ENCODE data around the gene MAML3. TPM values are rescaled to one million over a fixed set of nuclear protein-coding genes. Genes with fewer than 3 reads are reported as not detected.

Gene MAML3
- total RNA-seq, 2 donors from 2014 or later: 2.6 to 5.8 TPM

- H3K4me3 ChIP-seq: no peak overlapping the region
- H3K36me3 ChIP-seq: no peaks in the 10 kb centered on the region
- DNase-seq (ENCODE audit: low spot score): no peak
- peaks cover 0 to 20% of the 10 kb centered on the region in 2 donors for H3K4me1 ChIP-seq
- H3K27me3 ChIP-seq: no peaks in the 10 kb centered on the region
- no peaks in the 10 kb centered on the region for H3K9me3 ChIP-seq
- no peak overlapping the region for H3K27ac ChIP-seq
- no peak for TF ChIP-seq CTCF (IDR thresholded peaks at IDR 0.05)
Measured at GRCh38 chr4:139744232-139744631, 409.8 kb downstream of the MAML3 start.

GRCh38 chr4:139743027-139743426, 411.0 kb downstream of the MAML3 start:
- Histone ChIP-seq H3K4me1 (peaks cover 0 to 26% of the 10 kb centered on the region in 2 donors), H3K27ac (no peak overlapping the region), H3K27me3 (no peaks in the 10 kb centered on the region), H3K4me3 (no peak overlapping the region), H3K9me3 (no peaks in the 10 kb centered on the region), H3K36me3 (no peaks in the 10 kb centered on the region)
- DNase-seq (ENCODE audit: low spot score): peak; percentile 26
- TF ChIP-seq CTCF (IDR thresholded peaks at IDR 0.05): no peak

GRCh38 chr4:139740531-139741041, 413.4 kb downstream of the MAML3 start:
- TF ChIP-seq CTCF (IDR thresholded peaks at IDR 0.05): peak in 1 of 2 donors; percentile 45
- Histone ChIP-seq H3K27me3 (no peaks in the 10 kb centered on the region), H3K27ac (peak overlapping the region; percentile 84), H3K9me3 (no peaks in the 10 kb centered on the region), H3K36me3 (no peaks in the 10 kb centered on the region), H3K4me3 (peak overlapping the region in 1 of 2 donors; percentile 14), H3K4me1 (peaks cover 0 to 37% of the 10 kb centered on the region in 2 donors)
- peak; percentile 87 for DNase-seq (ENCODE audit: low spot score)

GRCh38 chr4:139740121-139740520, 413.9 kb downstream of the MAML3 start:
- peak; percentile 75 for DNase-seq (ENCODE audit: low spot score)
- no peaks in the 10 kb centered on the region for H3K36me3 ChIP-seq
- no peak for TF ChIP-seq CTCF (IDR thresholded peaks at IDR 0.05)
- peak overlapping the region in 1 of 2 donors; percentile 14 for H3K4me3 ChIP-seq
- peak overlapping the region; percentile 84 for H3K27ac ChIP-seq
- H3K4me1 ChIP-seq: peaks cover 0 to 42% of the 10 kb centered on the region in 2 donors
- no peaks in the 10 kb centered on the region for H3K27me3 ChIP-seq
- H3K9me3 ChIP-seq: no peaks in the 10 kb centered on the region

- DNase-seq (ENCODE audit: low spot score): peak; percentile 32
- H3K27ac ChIP-seq: peak overlapping the region; percentile 84
- no peak overlapping the region for H3K4me3 ChIP-seq
- no peaks in the 10 kb centered on the region for H3K36me3 ChIP-seq
- peaks cover 0 to 50% of the 10 kb centered on the region in 2 donors for H3K4me1 ChIP-seq
- H3K27me3 ChIP-seq: no peaks in the 10 kb centered on the region
- no peak for TF ChIP-seq CTCF (IDR thresholded peaks at IDR 0.05)
- H3K9me3 ChIP-seq: no peaks in the 10 kb centered on the region
Measured at GRCh38 chr4:139738846-139739613, 415.0 kb downstream of the MAML3 start.
